DMS53 treated with DMSO at 0.1 percent for 48 hours (cell line): Measurements from ENCODE around the gene TAB2.

ENCODE experiments used
- DNase-seq: peaks from one replicate; lab custom pipeline; 2025; ENCODE audit not compliant: unreplicated experiment; lab: John Stamatoyannopoulos, UW

TAB2 gene

DNA sequence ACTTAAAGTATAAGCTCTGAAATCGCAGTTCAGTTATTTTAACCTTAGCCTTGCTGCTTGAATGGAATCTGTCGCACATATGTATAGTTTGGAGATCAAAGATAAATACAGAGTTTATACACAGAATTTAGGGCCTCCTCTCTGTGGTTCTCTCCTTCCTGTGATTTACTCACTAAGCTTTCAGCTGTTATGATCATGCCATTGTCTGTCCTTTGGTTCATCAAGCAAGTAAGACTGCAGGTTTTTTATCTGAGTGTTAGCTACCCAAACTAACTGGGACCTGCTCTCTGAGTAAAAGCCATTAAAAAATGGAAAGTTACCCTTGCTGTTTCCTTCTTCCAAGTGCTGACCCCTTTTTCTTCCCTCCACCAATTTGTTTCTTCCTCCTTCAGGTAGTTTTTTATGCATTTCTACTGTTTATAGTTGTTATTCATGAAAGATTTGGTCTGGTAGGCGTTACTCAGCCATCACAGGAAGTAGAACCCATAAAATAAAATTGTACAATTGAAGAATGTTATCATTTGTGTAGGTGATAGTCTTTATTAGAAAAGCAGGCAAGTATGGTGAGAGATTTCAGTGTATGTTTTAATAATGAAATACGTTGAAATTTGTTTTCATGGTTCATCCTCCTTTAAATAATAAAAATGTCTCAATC is 48.9 kb downstream of the TAB2 start:
- no peak for DNase-seq

DNA sequence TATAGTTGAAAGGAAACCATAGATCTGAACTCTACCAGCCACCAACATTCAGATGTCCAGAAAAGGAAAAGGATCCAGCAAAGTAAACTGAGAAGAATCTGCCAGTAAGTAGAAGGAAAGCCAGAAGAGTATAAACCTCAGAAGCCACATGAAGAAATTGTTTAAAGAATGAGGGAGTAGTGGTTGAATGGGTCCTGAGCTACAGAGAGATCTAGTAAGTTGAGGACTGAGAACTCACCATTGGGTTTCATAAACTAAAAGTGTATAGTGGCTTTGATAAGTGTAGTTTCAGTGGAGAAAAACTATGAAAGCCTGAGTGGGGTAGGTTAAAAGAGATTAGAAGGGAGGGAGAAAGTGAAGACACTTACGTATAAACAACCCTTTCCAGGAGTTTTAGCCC is 50.6 kb downstream of the TAB2 start:
- DNase-seq: no peak

DNA sequence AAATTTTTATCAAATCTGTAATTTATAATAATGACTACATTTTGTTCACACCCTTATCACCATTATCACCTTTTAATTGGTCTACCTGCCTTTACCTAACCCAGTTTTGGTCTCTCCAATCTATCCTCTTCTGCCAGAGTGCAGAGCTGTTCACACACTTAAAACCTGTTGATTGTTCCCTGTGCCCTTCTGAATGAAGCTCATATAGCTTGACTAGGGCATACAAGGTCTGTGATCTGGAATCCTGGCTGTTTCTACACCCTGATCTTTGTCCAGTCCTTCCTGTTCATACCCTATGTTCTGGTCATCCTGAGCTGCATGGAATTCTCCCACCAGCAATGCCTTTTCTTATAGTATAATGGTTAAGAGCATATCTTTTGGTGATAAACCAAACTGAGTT is 53.6 kb downstream of the TAB2 start:
- no peak for DNase-seq

DNA sequence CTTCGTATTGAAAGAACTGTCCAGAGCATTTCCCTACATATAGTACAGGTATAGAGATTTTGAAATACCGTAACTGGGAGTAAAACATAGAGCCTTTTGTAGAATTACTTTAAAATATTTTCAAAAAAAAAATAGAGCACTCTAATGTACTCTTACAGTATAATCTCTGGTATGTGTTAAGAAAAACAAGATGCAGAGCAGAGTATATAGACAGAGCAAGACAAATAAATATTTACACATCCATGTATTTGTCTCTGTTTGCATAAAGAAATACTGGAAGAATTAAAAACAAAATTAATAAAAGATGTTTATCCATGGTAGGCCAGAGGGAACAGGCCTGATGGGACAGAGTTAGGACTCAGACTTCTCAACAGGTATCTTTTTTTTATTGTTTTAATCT is 54.5 kb downstream of the TAB2 start:
- no peak for DNase-seq

DNA sequence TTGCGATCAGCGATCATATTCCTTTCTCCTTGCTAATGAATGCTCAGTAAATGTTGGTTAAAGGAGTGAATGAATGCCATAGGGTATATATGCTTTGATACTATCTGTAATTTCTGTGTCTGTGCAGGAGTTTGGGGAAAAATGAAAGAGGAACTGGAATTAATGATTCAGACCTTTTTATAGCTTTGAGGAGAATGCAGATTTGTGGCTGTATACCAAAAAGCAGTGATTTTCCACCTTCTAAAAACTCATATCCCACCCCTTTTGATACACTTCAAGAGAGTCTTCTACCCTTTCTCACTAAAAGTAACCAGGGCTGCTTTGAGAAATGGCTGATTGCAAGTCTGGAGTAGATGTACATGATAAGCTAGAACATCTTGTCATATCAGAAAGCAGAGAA is 56.0 kb downstream of the TAB2 start:
- no peak for DNase-seq

DNA sequence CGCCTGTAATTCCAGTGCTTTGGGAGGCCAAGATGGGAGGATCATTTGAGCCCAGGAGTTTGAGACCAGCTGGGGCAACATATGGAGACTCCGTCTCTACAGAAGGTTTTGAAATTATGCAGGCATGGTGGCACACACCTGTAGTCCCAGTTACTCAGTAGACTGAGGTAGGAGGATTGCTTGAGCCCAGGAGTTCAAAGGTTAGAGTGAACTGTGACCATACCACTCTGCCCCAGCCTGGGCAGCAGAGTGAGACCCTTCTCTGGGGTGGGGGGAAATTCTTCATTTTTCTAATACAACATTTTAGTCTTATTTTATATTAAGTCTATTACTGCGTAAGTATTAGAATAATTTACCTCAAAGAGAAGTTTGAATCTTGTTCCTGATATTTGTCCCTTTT is 62.5 kb downstream of the TAB2 start:
- DNase-seq: no peak

DNA sequence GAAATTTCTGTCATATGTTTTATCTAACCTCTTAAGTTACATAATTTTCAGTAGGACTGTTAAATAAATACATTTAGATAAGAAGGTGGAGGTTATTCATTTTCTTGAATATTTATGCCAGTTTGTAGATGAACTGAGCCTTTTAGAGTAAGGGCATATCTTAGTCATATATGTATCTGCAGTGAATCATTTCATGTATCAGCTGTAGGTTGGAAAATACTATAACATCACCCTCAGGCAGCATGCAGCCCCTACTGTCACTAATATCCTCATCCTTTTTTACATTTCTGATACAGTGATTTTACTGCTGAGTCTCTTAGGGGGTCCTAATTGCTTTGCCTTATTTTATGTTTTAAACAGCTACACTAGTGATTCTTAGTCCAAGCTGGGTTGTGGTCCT is 63.0 kb downstream of the TAB2 start:
- DNase-seq: no peak

DNA sequence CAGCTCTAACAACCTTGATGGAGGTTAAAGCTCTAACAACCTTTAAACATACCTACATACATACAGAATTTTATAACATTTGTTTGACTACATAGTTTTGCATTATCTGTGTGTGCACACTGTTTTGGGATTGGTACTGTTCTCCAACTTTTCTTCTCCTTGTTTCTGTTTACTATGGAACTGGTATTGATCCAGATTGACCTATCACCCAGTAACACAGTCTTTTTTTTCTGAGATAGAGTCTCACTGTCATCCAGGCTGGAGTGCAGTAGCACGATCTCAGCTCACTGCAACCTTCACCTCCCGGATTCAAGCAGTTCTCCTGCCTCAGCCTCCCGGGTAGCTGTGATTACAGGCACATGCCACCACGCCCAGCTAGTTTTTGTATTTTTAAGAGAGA is 65.9 kb downstream of the TAB2 start:
- DNase-seq: no peak

DNA sequence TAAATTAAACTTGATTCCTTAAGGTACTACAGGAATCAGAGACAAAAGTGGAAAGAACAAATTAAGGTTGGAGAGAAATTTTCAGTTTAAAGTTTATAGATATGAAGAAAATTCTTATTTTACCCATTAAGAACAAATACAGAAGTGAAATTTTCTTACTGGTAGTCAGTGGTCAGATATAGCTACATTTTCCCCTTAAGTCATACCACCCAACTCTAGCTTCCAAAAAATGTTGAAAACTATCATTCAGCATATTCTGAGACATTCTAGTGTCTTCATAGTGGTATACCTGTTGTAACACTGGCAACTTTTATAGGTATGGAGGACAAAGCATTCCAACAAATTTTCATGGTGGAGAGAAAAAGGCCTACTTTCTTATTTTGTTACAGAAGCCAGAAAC is 67.0 kb downstream of the TAB2 start:
- no peak for DNase-seq

DNA sequence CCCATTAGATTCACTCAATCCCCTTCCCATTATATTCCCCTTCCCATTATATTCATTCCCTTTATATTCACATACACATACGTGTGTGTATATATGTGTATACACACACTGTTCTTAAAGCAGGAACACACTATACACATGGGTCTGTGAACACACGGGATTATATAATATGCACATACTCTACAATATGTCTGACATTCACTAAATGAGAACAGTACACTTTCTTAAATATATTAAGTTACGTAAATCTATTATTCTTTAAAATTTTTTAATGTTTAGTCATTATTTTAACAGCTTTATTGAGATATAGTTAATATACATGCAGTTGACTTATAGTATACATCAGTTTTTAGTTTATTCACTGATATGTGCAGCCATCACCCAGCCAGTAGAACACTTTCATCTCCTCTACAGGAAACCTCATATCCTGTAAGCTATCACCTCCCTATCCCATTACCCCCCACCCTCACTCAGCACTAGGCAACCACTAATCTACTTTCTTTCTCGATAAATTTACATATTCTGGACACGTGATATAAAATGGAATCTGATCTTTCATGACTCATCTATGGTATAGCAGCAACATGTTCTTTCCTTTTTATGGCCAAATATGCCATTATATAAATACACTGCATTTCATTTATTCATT is 68.6 kb downstream of the TAB2 start:
- no peak for DNase-seq

DNA sequence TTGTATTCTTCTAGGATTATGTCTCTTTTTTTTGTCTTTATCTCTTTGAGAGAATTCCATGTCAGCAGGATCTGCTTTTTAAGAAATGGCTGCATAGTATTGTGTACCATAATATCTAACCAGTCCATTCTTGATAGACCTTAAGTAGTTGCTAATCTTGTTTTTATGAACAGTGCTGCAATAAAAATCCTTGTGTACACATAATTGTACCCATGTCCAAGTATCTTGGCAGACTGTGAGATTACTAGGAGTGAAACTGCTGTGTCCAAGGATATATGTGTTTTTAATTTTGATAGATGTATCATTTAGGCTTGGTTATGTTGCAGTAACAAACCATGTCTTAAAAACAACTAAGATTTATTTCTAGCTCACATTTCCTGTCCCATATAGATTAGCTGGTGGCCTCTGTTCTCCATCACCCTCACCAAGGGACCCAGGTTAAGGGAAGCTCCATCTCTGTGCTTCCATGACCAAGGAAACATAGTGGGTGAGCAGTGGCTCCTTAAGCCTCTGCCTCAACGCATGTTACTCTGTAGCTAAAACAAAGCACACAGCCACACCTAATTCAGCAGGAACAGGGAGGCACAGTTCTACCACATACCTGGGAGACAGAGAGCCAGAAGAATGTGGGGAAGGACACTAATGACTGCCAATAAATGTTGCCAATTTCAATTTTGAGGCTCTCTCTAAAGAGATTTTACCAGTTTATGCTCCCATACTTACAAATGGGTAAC is 70.4 kb downstream of the TAB2 start:
- DNase-seq: no peak

DNA sequence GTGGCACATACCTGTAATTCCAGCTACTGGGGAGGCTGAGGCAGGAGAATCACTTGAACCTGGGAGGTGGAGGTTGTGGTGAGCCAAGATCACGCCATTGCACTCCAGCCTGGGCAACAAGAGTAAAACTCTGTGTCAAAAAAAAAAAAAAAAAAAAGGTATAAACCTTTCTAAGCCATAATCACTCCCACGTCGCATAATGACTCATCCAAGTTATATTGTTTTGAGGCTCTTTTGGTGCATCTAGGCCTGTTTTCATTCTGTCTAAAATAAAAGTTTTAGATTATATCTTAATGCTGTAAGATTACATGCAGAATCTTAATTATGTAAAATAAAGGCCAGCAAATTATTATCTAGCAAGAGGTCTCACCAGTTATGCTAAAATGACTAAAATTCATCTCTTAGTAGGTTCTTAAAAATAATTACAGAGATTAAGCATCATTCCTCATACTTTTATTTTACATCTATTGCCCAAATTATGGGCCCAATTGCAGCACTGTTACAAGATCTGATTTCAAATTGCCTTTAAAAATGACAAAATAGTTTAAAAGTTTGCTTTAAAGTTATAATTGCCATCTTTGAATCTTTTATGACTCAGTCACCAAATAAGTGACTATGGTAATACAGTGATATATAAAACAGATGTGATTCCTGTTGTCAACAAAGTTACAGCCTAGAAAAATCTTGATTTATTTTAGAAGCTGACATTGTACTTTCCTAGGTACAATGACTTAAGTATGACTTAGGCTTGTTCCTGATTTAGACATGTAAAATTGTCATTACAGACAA is 72.2 kb downstream of the TAB2 start:
- no peak for DNase-seq

DNA sequence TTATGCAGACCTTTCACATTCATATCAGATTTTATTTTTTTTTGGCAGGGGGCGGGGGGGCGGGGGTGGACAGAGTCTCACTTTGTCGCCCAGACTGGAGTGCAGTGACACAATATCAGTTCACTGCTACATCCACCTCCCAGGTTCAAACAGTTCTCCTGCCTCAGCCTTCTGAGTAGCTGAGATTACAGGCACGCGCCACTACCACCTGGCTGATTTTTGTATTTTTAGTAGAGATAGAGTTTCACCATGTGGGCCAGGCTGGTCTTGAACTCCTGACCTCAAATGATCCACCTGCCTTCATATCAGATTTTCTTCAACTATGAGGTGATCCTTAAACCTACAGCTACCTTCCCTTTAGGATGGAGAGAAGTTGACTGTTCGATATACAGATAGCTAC is 74.6 kb downstream of the TAB2 start:
- no peak for DNase-seq

DNA sequence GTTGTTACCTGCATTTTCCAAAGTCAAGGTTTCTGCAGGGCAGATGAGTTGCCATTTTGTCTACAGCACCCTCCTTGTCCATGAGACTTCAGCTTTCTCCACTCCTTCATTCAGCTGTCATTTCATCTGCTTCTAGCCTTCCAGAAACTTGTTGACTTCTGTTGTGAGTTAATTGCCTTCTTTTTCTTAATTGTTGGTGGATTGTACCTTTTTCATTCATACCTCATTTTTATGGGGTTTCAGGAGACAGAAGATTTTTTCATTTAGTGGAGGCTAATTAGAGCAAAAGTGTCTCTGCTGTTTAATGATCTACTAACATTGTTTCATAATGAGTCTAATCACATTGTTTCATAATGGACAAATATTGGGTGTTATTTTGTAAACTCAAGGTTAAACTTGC is 75.0 kb downstream of the TAB2 start:
- no peak for DNase-seq

DNA sequence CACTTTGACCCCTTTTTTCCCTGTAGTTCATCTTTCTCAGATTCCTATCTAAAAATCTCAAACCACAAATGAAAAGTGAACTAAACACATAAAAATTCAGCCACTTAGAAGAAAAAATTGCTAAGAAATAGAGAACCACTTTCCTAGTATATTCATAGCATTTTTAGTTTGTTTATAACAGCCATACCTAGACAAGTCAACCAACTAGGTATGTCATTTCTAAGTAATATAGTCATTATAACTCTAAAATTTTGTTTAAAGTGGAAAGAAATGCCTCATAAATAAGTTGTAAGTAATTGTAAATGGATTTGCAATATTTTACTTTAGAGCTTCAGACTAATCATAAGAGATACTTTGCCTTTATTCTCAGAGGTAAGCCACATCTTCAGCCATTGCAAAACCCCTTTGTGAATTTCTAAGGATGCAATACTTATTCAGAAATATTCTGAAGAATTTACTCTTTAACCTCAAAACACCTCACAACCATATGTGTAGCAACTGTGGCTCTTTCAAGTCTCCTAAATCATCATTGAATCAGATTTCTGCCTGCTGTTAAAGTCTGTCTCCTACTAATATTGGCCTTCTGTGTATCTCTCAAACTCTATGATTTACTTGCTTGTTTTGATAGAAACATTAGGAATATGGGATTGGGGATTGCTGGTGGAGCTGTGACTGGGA is 75.6 kb downstream of the TAB2 start:
- DNase-seq: no peak

DNA sequence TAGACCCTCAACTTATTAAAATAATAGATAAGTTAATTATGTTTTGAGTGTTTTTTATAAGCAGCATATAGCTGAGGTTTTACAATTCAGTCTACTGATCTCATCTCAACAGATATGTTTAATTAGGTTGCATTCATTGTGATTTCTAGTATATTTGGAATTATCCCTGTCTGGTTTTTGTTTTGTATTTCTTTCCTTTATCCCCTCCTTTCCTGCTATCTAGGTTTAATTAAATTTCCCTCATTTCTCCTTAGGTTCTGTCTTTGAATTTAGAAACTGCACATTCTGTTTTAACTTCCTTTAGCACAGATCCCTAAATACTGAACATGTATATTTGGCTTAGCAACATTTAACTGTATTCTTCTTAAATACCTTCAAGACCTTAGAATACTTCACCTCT is 77.7 kb downstream of the TAB2 start:
- DNase-seq: no peak

DNA sequence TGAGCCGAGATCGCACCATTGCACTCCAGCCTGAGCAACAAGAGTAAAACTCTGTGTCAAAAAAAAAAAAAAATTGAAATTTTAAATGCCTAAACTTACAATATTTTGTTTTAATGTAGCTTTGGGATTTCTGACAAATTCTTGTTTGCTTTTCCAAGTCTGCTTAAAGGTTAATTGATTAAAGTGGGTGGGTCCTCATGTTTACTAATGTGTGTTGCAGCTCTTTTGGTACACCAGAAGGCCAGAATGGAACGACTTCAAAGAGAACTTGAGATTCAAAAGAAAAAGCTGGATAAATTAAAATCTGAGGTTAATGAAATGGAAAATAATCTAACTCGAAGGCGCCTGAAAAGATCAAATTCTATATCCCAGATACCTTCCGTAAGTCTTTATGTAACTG is 79.9 kb downstream of the TAB2 start:
- no peak for DNase-seq

DNA sequence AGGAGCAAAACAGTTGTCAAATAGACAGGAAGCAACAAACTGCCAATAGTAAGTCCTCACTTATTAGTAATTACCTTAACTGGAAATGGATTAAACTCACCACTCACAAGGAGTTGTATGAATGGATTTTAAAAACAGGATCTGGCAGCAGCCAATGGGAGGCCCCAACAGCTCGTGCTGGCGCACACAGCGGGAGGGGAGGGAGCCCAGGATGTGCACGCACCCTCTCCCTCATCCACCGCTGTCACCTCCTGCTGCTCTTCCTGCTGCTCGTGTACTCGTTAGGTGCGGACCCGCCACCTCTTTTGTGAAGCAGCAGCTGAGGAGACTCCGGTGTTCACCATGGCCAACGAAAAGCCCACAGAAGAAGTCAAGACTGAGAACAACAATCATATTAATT is 82.5 kb downstream of the TAB2 start, which contains the start of gene SUMO4:
TSS of gene SUMO4 (plus strand) at position 213 of the 400 bp plus-strand sequence. CDS start at position 343, 130 bp downstream.
- DNase-seq: no peak

DNA sequence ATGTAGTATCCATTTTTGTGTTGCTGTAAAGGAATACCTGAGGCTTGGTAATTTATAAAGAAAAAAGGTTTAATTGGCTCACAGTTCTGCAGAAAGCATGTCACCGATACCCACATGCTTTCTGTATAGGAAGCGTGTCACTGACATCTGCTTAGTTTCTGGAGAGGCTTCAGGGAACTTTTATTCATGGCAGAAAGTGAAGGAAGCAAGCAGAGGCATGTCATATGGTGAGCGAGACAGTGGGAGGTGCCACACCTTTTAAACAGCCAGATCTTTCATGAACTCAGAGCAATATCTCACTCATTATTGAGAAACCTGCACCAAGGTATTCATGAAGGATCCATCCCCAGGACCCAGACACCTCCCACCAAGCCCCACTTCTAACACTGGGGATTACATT is 86.0 kb downstream of the TAB2 start:
- DNase-seq: no peak

DNA sequence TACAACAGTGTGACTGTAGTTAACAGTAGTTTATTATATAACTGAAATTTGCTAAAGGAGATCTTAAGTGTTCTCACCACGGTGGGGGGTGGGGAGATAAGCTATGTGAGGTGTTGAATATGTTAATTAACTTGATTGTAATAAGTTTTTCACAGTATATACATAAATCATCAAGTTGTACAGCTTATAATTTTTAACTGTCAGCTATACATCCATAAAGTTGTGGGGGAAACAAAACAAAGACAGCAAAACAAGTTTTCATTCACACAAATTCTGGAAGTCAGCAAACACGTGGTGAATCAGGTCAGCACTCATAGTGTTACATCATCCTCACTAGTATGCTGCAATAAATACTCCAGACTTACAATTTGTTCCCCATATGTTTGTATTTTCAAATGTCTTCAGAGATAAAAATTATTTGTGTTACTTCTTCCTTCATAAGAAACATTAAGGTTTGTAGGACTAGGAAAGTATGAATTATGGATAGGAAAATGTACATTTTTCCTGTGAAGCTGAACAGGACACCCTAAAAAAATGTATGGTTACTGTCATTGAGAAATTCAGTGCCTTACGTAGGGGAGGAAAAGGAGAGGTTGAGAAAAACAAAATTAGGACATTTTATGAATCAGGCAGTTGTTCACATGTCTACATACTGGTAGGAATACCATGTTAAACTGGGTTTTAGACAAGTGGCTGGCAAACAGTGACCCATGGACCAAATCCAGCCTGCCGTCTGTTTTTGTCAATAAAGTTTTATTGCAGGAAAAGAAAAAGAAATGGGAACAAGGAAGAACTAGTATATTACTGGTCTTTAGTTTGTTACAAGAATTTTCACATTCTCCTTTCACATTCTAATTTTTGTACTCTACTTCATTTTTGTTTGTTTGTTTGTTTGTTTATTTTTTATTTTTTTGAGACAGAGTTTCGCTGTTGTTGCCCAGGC is 88.6 kb downstream of the TAB2 start:
- DNase-seq: no peak
